HPDE6-E6E7 (cell line): ENCODE data around the gene BCR.

Experiments used
- DNase-seq: peaks from one replicate; pipeline ENCODE4 v3.0.0; 2011; ENCODE audit warnings: missing footprints; ENCODE audit errors: extremely low spot score

The BCR gene

DNA sequence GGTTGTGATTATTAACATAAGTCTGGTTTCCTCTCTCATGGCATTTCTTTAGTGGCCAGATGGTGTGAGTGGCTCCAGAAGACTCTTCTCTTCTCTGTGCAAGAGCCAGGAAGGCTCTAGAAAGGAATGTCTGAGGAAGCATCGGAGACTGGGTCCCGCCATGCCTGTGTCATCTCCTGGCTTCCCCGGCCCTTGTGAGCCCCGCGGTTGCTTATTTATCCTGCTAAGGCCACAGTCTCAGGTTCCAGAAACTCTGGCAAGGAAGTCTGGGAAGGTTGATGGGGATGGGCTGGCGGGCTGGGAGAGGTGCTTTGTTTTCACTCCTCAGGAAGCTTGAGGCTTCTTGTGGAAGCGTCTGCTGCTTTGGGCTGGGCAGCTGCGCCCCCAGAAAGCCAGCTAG is 18.9 kb downstream of the BCR start:
- no peak for DNase-seq

DNA sequence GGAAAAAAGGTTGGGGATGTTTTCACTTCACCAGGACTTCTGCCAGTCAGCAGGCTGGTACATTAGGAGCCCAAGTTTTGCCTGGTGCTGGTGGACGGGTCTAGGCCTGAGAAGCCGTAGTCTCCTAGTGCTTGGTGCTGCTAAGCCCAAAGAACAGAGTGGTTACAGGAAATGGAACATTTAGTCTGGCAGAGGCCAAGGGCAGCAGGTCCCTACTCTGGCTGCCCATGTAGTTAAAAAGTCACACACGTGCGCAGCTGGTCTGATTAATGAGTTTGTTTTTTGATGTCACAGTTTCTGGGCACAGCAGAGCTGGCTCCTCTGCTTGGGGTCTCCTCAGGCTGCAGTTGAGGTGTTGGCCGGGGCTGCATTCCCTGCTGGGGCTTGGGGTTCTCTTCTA is 20.6 kb downstream of the BCR start:
- DNase-seq, result no peak

- no peak for DNase-seq
Measured at GRCh38 chr22:23202812-23203451, 22.6 kb downstream of the BCR start.

DNA sequence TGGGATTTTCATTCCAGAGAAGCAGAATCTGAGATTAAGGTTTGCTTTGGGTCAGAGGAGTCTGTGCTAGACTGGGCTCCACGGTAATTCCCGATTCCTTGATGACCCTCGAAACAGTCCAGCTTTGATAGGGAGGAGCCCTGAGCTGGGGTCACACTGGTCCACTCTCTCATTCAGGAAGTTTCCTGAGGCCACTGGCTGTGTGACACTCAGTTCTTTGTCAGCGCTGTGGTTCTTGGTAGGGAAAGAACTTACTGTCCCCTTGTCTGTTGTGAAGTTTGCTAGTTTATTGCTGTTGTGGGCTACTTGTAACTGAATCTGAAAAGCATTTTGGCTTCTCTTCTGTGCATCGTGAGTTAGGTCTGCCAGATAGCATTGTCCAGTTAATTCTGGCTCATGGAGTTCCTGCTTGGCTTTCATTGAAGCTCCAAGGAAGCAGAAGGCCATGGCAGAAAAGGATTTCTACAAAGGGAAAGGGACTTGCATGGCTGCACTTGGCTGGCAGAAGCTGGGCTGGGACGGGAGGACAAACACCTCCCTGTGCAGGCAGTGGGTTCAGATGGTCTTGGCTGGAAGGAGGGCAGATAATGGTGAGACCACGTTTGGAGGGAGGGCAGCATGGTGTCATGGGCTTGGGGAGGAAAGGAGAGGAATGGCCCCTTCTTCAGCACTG is 23.3 kb downstream of the BCR start:
- no peak for DNase-seq

- DNase-seq, result no peak
Measured at GRCh38 chr22:23204125-23204488, 23.8 kb downstream of the BCR start.

GRCh38 chr22:23204541-23205157 is 24.3 kb downstream of the BCR start:
- DNase-seq, result no peak

DNA sequence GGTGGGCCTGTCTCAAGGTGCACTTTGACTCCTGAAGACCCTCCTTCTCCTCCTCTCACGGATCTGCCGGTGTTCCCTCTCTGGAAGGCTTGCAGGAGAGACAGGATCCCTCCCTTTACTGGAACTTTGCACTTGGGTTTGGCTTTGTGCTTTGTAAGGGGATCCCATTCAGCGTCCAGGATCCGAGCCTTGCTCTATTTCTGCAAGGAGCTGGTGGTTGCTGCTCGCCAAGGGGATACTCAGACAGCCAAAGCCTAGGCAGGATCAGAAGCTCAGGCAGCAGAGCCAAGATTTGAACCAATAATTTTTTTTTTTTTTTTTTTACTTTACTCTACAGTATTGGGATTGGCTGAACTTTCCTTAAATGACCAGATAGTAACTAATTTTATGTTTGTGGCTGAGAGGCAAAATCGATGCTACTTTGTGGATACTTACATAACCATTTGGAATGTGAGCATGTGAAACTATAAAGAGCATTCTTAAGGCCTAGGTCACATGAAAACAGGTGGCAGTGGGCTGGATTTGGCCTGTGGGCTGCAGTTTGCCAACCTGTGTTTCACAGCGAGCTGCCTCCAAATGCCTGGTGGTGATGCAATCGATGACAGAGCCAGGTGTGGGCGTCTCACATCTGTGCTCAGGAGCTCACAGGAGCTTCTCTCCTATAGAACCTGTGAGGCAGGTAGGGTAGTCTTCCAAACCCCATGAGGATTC is 25.2 kb downstream of the BCR start:
- no peak for DNase-seq

DNA sequence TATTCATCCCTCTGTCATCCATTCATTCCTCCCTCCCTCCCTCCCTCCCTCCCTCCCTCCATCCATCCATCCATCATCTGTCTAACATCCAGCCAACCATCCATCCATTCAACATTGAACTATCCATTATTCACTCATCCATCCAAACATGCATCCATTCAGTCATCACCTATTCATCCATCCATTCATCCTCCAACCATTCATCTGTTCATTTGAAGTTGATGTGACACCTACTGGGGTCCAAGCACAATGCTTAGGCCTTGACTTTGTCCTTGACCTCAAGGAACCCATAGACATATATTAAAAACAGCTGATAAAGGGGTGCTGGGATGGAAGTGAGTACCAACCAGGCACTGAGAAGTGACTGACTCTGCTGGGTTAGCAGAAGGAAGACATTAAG is 26.6 kb downstream of the BCR start:
- no peak for DNase-seq

GRCh38 chr22:23207729-23208393 is 27.6 kb downstream of the BCR start:
- no peak for DNase-seq

DNA sequence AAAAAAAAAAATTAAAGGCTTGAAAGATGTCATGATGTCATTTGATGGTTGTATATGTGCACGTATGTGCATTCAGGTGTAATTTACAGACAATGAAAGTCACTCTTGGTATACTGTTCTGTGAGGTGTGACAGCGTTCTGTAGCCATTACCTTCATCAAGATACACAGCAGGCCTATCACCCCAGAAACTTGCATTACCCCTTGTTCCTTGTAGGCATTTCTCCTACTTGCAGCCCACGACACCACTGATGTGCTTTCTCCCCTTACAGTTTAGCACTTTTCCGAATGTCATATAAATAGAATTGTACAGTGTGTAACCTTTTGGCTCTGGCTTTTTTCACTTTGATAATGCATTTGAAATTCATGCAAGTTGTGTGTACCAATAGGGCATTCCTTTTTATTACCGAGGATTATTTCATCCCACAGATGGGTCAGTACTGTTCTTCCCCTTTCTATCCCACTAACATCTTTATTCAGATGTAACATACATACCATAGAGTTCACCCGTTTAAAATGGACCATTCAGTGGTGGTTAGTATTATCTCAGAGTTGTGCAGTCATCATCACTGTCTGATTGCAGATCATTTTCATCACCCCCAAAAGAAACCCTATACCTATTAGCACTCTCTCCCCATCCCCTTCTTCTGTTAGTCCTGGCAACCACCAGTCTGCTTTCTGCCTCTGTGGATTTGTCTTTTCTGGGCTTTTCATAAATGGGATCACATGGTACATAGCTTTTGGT is 30.3 kb downstream of the BCR start:
- no peak for DNase-seq

GRCh38 chr22:23211622-23212021 is 31.3 kb downstream of the BCR start:
- no peak for DNase-seq

- no peak for DNase-seq
Measured at GRCh38 chr22:23212061-23213021, 32.0 kb downstream of the BCR start.

DNA sequence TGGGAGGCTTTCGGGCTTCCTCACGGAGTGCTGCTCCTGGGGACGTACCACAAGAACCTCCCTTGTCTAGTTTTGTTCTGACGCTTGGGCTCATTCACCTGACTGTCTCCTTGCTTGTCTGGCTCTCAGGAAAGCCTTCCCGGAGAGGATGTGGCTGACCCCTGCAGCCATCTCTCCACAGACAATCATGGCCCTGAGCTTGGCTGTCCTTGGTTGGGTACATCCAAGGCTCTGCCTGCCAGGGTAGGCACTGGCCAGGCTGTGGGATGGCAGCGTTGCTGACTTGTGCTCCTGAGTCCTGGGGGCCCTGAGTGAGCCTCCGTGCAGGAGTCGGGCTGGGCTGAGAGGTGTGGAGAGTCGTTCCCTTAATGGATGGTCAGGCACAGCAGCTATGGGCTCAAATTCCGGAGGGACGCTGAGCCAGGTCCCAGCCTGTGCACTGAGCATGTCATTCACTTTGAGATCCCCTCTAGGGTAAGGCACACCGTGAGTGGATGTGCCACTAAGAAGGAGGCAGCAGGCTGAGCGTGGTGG is 32.8 kb downstream of the BCR start:
- DNase-seq, result no peak

GRCh38 chr22:23213581-23214334 is 33.4 kb downstream of the BCR start:
- no peak for DNase-seq

DNA sequence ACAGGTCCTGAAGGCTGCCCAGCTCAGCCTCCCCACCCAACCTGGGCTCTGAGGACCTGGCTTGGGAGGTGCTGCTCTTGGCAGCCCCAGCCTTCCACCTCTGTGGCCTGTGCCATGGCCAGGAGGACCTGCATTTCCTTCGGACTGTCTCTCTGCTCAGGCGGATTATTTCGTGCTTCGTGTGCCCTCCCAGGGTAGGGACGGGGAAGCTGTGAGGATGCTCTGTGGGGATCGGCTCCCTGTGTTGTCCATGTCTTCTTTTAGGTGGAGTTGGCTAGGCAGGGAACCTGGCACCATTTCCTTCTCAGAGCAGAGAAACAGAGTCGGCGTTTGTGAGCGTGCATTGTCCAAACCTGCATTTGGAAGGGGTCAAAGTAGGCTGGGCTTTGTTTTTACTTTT is 34.1 kb downstream of the BCR start:
- DNase-seq, result no peak

GRCh38 chr22:23215294-23216241 is 35.3 kb downstream of the BCR start:
- DNase-seq, result no peak

DNA sequence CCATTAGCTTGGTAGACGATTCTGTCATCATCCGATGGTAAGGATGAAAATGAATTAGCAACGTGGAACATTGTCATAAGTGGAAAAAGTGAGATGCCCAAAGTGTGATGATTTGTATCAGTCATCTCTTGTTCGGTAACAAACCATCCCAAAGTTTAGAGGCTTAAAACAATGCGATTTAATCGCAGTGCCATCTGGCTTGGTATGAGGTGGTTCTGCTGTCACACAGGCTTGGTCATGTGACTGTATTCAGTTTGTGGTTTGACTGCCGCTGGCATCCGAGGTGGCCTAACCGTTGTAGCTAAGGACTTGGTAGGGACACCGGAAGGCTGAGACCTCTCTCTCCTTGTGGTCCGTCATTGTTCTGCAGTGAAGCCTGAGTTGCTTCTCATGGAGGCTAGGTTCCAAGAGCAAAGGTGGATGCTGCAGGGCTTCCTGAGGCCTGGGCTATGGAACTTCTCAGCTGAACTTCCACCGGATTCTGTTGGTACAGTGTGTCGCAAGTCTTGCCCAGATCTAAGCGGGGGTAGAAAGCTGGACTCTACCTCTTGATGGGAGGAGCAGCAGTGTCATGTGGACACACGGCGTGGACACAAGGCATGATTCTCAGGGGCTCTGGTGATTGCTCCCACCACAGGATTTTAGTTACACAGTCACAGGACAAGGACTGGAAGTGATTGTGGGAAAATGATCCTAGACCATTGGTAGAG is 36.3 kb downstream of the BCR start:
- DNase-seq, result no peak
